Esophagus mucosa (tissue), 1 donor: Measurements from ENCODE around the gene PDHX. TPM values are rescaled to one million over a fixed set of nuclear protein-coding genes. Genes with fewer than 3 reads are reported as not detected.
"Not testable (repeated sequence)": the region's sequence is repeated elsewhere in the genome, so short reads cannot be mapped to it uniquely, and the experiment has no call there.

Experiments
- ATAC-seq: fragments of 200-7000 bp; cut with Tn5 transposase; one replicate; pipeline ENCODE4 v1.9.1; 2020
- total RNA-seq: library from RNA; stranded (reverse); gene quantifications from one replicate; pipeline ENCODE4 v1.2.4, GENCODE V29; 2023
- donor health status: DM: yes; HTN: yes; CAD: no.

Gene PDHX
- total RNA-seq, 1 donor from 2014 or later, result 19.1 TPM

GRCh38 chr11:35021589-35021988 lies 105.2 kb downstream of the PDHX start:
- ATAC-seq, result no peak

GRCh38 chr11:35023940-35024339 lies 107.5 kb downstream of the PDHX start:
- ATAC-seq, result not testable (repeated sequence)

- not testable (repeated sequence) for ATAC-seq
Observed at GRCh38 chr11:35028007-35028406, 111.6 kb downstream of the PDHX start.

- peak; percentile 64 for ATAC-seq
Observed at GRCh38 chr11:35029979-35030682, 113.7 kb downstream of the PDHX start.

GRCh38 chr11:35030716-35031213 lies 114.3 kb downstream of the PDHX start:
- peak; percentile 96 for ATAC-seq

- no peak for ATAC-seq
Observed at GRCh38 chr11:35031346-35031745, 114.9 kb downstream of the PDHX start.

- peak; percentile 47 for ATAC-seq
Observed at GRCh38 chr11:35031867-35032266, 115.4 kb downstream of the PDHX start.

- no peak for ATAC-seq
Observed at GRCh38 chr11:35033011-35033410, 116.6 kb downstream of the PDHX start.

GRCh38 chr11:35034401-35034800 lies 118.0 kb downstream of the PDHX start:
- no peak for ATAC-seq

GRCh38 chr11:35035894-35036408 lies 119.5 kb downstream of the PDHX start:
- ATAC-seq, result peak; percentile 54

- ATAC-seq, result no peak
Observed at GRCh38 chr11:35036639-35037038, 120.2 kb downstream of the PDHX start.

- ATAC-seq, result no peak
Observed at GRCh38 chr11:35038211-35038928, 122.0 kb downstream of the PDHX start.

- ATAC-seq, result no peak
Observed at GRCh38 chr11:35039076-35039475, 122.7 kb downstream of the PDHX start.

GRCh38 chr11:35040221-35040942 lies 124.0 kb downstream of the PDHX start:
- ATAC-seq, result peak; percentile 84

- ATAC-seq, result no peak
Observed at GRCh38 chr11:35041070-35041554, 124.7 kb downstream of the PDHX start.

GRCh38 chr11:35042224-35042623 lies 125.8 kb downstream of the PDHX start:
- ATAC-seq, result no peak

GRCh38 chr11:35042913-35043312 lies 126.5 kb downstream of the PDHX start:
- no peak for ATAC-seq

GRCh38 chr11:35043936-35044335 lies 127.5 kb downstream of the PDHX start:
- no peak for ATAC-seq

- peak; percentile 34 for ATAC-seq
Observed at GRCh38 chr11:35045236-35045820, 128.9 kb downstream of the PDHX start.
